ENCODE data around the gene UGT1A7.

UGT1A7 gene

DNA sequence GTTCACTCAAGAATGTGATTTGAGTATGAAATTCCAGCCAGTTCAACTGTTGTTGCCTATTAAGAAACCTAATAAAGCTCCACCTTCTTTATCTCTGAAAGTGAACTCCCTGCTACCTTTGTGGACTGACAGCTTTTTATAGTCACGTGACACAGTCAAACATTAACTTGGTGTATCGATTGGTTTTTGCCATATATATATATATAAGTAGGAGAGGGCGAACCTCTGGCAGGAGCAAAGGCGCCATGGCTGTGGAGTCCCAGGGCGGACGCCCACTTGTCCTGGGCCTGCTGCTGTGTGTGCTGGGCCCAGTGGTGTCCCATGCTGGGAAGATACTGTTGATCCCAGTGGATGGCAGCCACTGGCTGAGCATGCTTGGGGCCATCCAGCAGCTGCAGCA lies 78.3 kb downstream of the UGT1A7 start, which contains the start of gene UGT1A1:
Gene UGT1A1 (plus strand): TSS at position 228 of the 400 bp plus-strand sequence. CDS start 18 bp downstream, at position 246.
- TF ChIP-seq, protein P1, sequence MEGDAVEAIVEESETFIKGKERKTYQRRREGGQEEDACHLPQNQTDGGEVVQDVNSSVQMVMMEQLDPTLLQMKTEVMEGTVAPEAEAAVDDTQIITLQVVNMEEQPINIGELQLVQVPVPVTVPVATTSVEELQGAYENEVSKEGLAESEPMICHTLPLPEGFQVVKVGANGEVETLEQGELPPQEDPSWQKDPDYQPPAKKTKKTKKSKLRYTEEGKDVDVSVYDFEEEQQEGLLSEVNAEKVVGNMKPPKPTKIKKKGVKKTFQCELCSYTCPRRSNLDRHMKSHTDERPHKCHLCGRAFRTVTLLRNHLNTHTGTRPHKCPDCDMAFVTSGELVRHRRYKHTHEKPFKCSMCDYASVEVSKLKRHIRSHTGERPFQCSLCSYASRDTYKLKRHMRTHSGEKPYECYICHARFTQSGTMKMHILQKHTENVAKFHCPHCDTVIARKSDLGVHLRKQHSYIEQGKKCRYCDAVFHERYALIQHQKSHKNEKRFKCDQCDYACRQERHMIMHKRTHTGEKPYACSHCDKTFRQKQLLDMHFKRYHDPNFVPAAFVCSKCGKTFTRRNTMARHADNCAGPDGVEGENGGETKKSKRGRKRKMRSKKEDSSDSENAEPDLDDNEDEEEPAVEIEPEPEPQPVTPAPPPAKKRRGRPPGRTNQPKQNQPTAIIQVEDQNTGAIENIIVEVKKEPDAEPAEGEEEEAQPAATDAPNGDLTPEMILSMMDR (IDR thresholded peaks at IDR 0.05; ENCODE audit: control insufficient read depth, insufficient read depth, low read depth, low read length, missing control alignments) = no peak
- no peak within 1 kb of the TSS for H3K4me3 ChIP-seq (ENCODE audit: control insufficient read depth, low read depth, low read length)

DNA sequence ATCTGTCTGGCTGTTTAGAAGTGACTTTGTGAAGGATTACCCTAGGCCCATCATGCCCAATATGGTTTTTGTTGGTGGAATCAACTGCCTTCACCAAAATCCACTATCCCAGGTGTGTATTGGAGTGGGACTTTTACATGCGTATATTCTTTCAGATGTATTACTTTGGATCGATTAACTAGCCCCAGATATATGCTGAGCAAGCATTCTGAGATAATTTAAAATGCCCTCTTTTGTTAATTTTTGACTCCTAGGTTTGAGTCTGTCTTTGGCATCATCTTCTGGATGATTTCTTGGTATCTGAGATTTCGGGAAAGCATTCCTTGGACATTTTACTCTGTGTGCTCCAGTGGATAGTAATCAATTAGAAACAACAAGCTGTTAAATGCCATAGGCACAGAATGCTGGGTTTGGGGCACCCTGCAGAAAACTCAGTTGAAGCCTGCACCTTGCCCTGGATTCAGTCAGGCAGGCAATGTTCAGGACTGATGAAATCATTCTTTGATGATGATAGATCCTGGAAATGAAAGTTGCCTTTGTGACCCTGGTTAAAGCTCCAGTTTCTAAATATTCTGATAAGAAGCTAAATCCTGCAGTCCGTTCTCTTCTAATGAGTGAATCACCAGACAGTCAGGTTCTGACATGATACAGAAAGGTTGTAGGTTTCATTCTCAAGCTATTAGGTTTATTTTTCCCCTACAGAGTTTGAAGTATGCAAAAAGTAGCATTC lies 79.5 kb downstream of the UGT1A7 start:
- no peak for DNase-seq (ENCODE audit: low read depth)
- no peak overlapping the region for H3K4me3 ChIP-seq (ENCODE audit: control insufficient read depth, low read depth, low read length)
- TF ChIP-seq, protein P1 (IDR thresholded peaks at IDR 0.05; ENCODE audit: control insufficient read depth, insufficient read depth, low read depth, low read length, missing control alignments) = no peak

More for the DNA sequence above, 78.3 kb downstream of the UGT1A7 start, which contains the start of gene UGT1A1:
- no peak for DNase-seq (ENCODE audit: low read depth)

DNA sequence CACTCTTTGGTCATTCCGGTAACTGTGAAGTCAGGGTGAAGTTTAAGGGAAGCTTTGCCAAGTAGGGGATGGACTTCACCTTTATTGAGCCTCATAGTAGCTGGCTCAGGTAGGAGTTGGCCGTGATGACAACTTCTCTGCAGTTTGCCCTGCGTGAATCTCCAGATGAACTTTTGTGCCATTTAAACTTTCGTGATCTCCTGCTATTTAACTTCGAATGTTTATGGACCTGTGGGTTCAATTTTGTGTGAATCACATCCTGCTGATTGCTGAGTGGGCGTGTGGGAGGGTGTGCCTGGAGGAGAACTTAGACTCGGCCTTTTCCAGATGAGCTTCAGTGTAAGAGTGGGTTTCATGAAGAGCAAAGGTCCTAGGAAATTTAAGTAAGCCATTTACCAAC lies 82.6 kb downstream of the UGT1A7 start:
- DNase-seq (ENCODE audit: low read depth) = peak; percentile 48
- TF ChIP-seq, protein P1 (IDR thresholded peaks at IDR 0.05; ENCODE audit: control insufficient read depth, insufficient read depth, low read depth, low read length, missing control alignments) = no peak
- no peak overlapping the region for H3K4me3 ChIP-seq (ENCODE audit: control insufficient read depth, low read depth, low read length)

DNA sequence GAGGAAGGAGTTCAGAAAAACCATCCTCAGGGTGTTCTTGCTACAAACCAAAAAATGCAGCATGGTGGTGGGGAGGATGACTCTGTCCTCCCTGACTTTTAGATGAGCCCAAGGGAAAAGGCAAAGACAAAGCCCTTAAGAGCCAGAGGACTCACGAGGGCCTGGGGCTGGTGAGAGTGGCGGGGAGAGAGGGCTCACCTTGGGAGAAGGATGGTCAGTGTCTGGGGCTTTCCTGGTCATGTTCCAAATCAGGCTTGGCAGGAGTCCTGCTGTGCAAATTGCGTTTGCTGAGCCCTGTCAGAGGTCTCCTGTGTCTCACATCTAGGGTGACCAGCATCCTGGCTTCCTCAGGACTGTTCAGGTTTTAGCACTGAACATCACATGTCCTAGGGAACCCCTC lies 83.1 kb downstream of the UGT1A7 start:
- H3K4me3 ChIP-seq (ENCODE audit: control insufficient read depth, low read depth, low read length) = no peak overlapping the region
- no peak for DNase-seq (ENCODE audit: low read depth)
- TF ChIP-seq, protein P1 (IDR thresholded peaks at IDR 0.05; ENCODE audit: control insufficient read depth, insufficient read depth, low read depth, low read length, missing control alignments) = no peak

DNA sequence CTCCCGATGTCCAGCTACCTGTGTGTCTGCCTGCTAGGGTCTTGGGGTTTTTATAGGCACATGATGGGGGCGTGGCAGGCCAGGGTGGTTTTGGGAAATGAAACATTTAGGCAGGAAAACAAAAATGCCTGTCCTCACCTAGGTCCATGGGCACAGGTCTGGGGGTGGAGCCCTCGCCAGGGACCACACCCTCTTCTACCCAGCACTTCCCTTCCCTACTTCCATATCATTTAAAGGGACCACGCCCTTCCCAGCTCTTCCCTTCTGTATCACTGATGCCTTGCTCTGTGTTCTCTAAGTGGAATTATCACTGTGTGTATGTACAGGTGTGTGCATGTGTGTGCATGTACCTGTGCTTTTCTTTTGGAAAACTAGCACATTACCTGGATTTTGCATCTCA lies 84.7 kb downstream of the UGT1A7 start:
- TF ChIP-seq, protein P1 (IDR thresholded peaks at IDR 0.05; ENCODE audit: control insufficient read depth, insufficient read depth, low read depth, low read length, missing control alignments) = no peak
- DNase-seq (ENCODE audit: low read depth) = no peak
- H3K4me3 ChIP-seq (ENCODE audit: control insufficient read depth, low read depth, low read length) = no peak overlapping the region

DNA sequence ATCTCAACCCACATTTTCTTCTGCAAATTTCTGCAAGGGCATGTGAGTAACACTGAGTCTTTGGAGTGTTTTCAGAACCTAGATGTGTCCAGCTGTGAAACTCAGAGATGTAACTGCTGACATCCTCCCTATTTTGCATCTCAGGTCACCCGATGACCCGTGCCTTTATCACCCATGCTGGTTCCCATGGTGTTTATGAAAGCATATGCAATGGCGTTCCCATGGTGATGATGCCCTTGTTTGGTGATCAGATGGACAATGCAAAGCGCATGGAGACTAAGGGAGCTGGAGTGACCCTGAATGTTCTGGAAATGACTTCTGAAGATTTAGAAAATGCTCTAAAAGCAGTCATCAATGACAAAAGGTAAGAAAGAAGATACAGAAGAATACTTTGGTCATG lies 86.4 kb downstream of the UGT1A7 start:
- no peak for DNase-seq (ENCODE audit: low read depth)
- no peak overlapping the region for H3K4me3 ChIP-seq (ENCODE audit: control insufficient read depth, low read depth, low read length)
- TF ChIP-seq, protein P1 (IDR thresholded peaks at IDR 0.05; ENCODE audit: control insufficient read depth, insufficient read depth, low read depth, low read length, missing control alignments) = no peak
